GM23338 (cell line): ENCODE data around the gene COL4A1. TPM values are rescaled to one million over a fixed set of nuclear protein-coding genes. Genes with fewer than 3 reads are reported as not detected.

Experiments used
- ATAC-seq: fragments of 200-7000 bp; cut with Tn5 transposase; 3 replicates; pipeline ENCODE4 v1.9.1; 2020
- DNase-seq: peaks from one replicate; pipeline ENCODE4 v3.0.0-alpha.2; 2015; ENCODE audit warnings: low spot score
- H2AFZ ChIP-seq: fragments of 200-600 bp; sonication (generic); 2 replicates; pipeline ENCODE4 v1.8.0; 2016; ENCODE audit warnings: antibody characterized with exemption, mild to moderate bottlenecking, moderate library complexity
- H3F3A ChIP-seq: fragments of 200-600 bp; sonication (generic); replicated peaks from 2 replicates; pipeline ENCODE4 v1.8.0; 2017; ENCODE audit warnings: antibody characterized with exemption, mixed run types, low read depth
- H3K27ac ChIP-seq: fragments of 200-600 bp; sonication (generic); 2 replicates; pipeline ENCODE4 v1.6.1; 2016; ENCODE audit warnings: low read depth
- H3K27me3 ChIP-seq: fragments of 200-600 bp; sonication (generic); 2 replicates; pipeline ENCODE4 v1.8.0; 2016; ENCODE audit warnings: mild to moderate bottlenecking, mixed run types, moderate library complexity; ENCODE audit not compliant: insufficient read depth
- H3K36me3 ChIP-seq: fragments of 200-600 bp; sonication (generic); 2 replicates; pipeline ENCODE4 v1.8.0; 2016; ENCODE audit warnings: mild to moderate bottlenecking; ENCODE audit not compliant: insufficient read depth
- H3K4me1 ChIP-seq: fragments of 200-600 bp; sonication (generic); 2 replicates; pipeline ENCODE4 v1.8.0; 2016; ENCODE audit warnings: mild to moderate bottlenecking, moderate library complexity; ENCODE audit not compliant: insufficient read depth
- H3K4me2 ChIP-seq: fragments of 200-600 bp; sonication (generic); 2 replicates; pipeline ENCODE4 v1.7.1; 2017; ENCODE audit warnings: mixed run types
- H3K4me3 ChIP-seq: fragments of 200-600 bp; sonication (generic); 2 replicates; pipeline ENCODE4 v1.6.1; 2016; ENCODE audit warnings: mixed run types
- H3K79me2 ChIP-seq: fragments of 200-600 bp; sonication (generic); replicated peaks from 2 replicates; pipeline ENCODE4 v1.8.0; 2017; ENCODE audit warnings: mild to moderate bottlenecking; ENCODE audit not compliant: insufficient read depth
- H3K9me2 ChIP-seq: fragments of 200-600 bp; sonication (generic); 2 replicates; pipeline ENCODE4 v1.8.0; 2017; ENCODE audit not compliant: insufficient read depth
- H4K20me1 ChIP-seq: fragments of 200-600 bp; sonication (generic); replicated peaks from 2 replicates; pipeline ENCODE4 v1.8.0; 2017; ENCODE audit warnings: mild to moderate bottlenecking; ENCODE audit not compliant: insufficient read depth
- H3K27ac Mint-ChIP-seq: 2 replicates; pipeline ENCODE4 v1.8.0; 2020; ENCODE audit warnings: inconsistent platforms, mild to moderate bottlenecking, moderate library complexity, mixed read lengths
- H3K27me3 Mint-ChIP-seq: 3 replicates; pipeline ENCODE4 v1.8.0; 2022; ENCODE audit warnings: low read depth, mild to moderate bottlenecking, moderate library complexity, mixed read lengths, inconsistent platforms; ENCODE audit not compliant: insufficient read depth, poor library complexity
- H3K36me3 Mint-ChIP-seq: 3 replicates; pipeline ENCODE4 v1.8.0; 2021; ENCODE audit warnings: low read depth, mild to moderate bottlenecking, inconsistent platforms, moderate library complexity, mixed read lengths
- H3K4me1 Mint-ChIP-seq: 3 replicates; pipeline ENCODE4 v1.8.0; 2020; ENCODE audit warnings: mild to moderate bottlenecking, inconsistent platforms, mixed read lengths
- H3K4me3 Mint-ChIP-seq: 3 replicates; pipeline ENCODE4 v1.8.0; 2021; ENCODE audit warnings: moderate library complexity, mild to moderate bottlenecking, inconsistent platforms, mixed read lengths
- H3K9me3 Mint-ChIP-seq: 3 replicates; pipeline ENCODE4 v1.8.0; 2020; ENCODE audit warnings: moderate library complexity, mild to moderate bottlenecking, inconsistent platforms, mixed read lengths
- CREB1 ChIP-seq: fragments of 250-450 bp; sonication (Bioruptor Pico); IDR thresholded peaks from 2 replicates; pipeline ENCODE4 v1.5.0; 2020; ENCODE audit warnings: low read depth, mild to moderate bottlenecking, moderate library complexity
- EZH2 ChIP-seq: fragments of 200-600 bp; sonication (generic); IDR thresholded peaks from one replicate; pipeline ENCODE4 v1.8.0; 2017; ENCODE audit warnings: antibody characterized with exemption, mild to moderate bottlenecking, low read depth; ENCODE audit not compliant: unreplicated experiment
- EZH2phosphoT487 ChIP-seq: fragments of 200-600 bp; sonication (generic); IDR thresholded peaks from one replicate; pipeline ENCODE4 v1.8.1; 2018; ENCODE audit warnings: antibody characterized with exemption; ENCODE audit not compliant: unreplicated experiment
- POLR2AphosphoS5 ChIP-seq: IDR thresholded peaks from 2 replicates; pipeline ENCODE4 v1.6.1; 2016; ENCODE audit warnings: antibody characterized with exemption, low read depth
- STAT1 ChIP-seq: IDR thresholded peaks from one replicate; pipeline ENCODE4 v1.6.1; 2016; ENCODE audit warnings: antibody characterized with exemption; ENCODE audit not compliant: unreplicated experiment
- ZNF114 ChIP-seq: fragments of 250-450 bp; sonication (Bioruptor Pico); IDR thresholded peaks from 2 replicates; pipeline ENCODE4 v1.5.0; 2020; ENCODE audit warnings: mild to moderate bottlenecking, moderate library complexity
- ZNF331 ChIP-seq: fragments of 250-450 bp; sonication (Bioruptor Pico); IDR thresholded peaks from 2 replicates; pipeline ENCODE4 v1.5.0; 2020; ENCODE audit warnings: low read depth, mild to moderate bottlenecking, moderate library complexity
- polyA plus RNA-seq: library from polyadenylated mRNA; unstranded; fragments of >200 nt; fragmentation: Nextera tagmentation; extraction: Ambion mirVana; gene quantifications from 2 replicates; pipeline ENCODE4 v1.2.1, GENCODE V29; 2016
- total RNA-seq: library from RNA; depleted of rRNA; stranded (reverse); fragments of >200 nt; shearing (Covaris generic); gene quantifications from 2 replicates; pipeline ENCODE4 v1.2.3, GENCODE V29; 2014
- TF ChIP-seq, protein P1 (sequence below): IDR thresholded peaks from one replicate; pipeline ENCODE4 v1.6.1; 2018; ENCODE audit warnings: antibody characterized with exemption; ENCODE audit not compliant: unreplicated experiment
- TF ChIP-seq, protein P2 (sequence below): IDR thresholded peaks from 2 replicates; pipeline ENCODE4 v1.6.1; 2016; ENCODE audit warnings: antibody characterized with exemption
- TF ChIP-seq, protein P3 (sequence below), 2 experiments: fragments of 200-600 bp in 1 of 2; sonication (generic) in 1 of 2; conservative IDR thresholded peaks; 2 replicates each; pipeline versions ENCODE4 v1.5.1 to v1.6.1; 2016 to 2017; ENCODE audit warnings: antibody characterized with exemption in 2 of 2, low read depth in 2 of 2, mild to moderate bottlenecking in 2 of 2, moderate library complexity in 1 of 2

The COL4A1 gene
- total and polyA plus RNA-seq, 2 experiments from 2014 or later, result 39.1 to 110 TPM

DNA sequence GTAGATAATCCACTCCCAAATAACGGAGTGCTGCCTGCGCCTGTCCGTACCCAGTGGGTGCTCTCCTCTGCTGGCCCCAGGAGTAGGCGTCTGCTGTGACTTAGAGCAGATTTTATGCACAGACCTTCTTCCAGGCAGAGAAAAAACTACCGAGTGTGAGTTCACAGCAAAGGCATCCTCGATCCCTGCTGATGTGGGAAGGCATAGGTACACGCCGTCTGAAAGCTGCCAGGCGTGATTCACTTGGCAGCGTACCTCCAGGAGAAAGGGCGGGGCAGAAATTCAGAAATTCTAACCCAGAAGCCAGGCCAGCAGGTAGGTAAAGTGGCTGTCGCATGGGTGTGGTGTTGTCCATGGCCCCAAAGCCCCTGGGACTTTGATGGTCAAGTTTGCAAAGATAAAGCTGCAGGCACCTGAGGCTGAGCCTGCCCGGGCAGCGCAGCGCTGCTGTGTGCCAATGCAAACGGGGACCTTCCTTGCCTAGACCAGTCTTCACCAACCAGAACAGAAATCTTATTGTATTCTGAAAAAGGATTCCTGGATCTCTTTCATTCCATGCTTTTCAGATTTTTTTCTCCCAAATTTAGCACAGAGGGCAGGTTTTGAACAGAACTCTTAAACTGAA is 36.4 kb upstream of the COL4A1 start:
- Histone ChIP-seq H3K27me3 (no peaks in the 10 kb centered on the region), H2AFZ (no peak overlapping the region), H3K4me3 (no peak overlapping the region), H3K36me3 (no peaks in the 10 kb centered on the region; the same call in 1 of the 2 replicates), H4K20me1 (peaks cover 11% of the 10 kb centered on the region), H3K4me2 (no peak overlapping the region), H3K27ac (no peak overlapping the region), H3K4me1 (peaks cover 22% of the 10 kb centered on the region), H3K9me2 (no peaks in the 10 kb centered on the region), H3F3A (no peaks in the 10 kb centered on the region), H3K79me2 (peaks cover 30% of the 10 kb centered on the region)
- H3K4me3 Mint-ChIP-seq, result no peak overlapping the region
- peaks cover 36% of the 10 kb centered on the region for H3K4me1 Mint-ChIP-seq
- H3K27ac Mint-ChIP-seq, result no peak overlapping the region
- H3K36me3 Mint-ChIP-seq, result no peaks in the 10 kb centered on the region; the same call in 2 of the 3 replicates
- TF ChIP-seq ZNF331 (CRISPR knock-in tag) (no peak), STAT1 (no peak), CREB1 (CRISPR knock-in tag) (no peak)
- DNase-seq, result no peak
- H3K27me3 Mint-ChIP-seq, result peaks cover 3% of the 10 kb centered on the region
- ATAC-seq, result no peak
- no peaks in the 10 kb centered on the region for H3K9me3 Mint-ChIP-seq

- Mint-ChIP-seq H3K4me3 (no peak overlapping the region), H3K4me1 (peaks cover 39% of the 10 kb centered on the region), H3K9me3 (no peaks in the 10 kb centered on the region), H3K27me3 (no peaks in the 10 kb centered on the region), H3K27ac (no peak overlapping the region), H3K36me3 (no peaks in the 10 kb centered on the region; the same call in 2 of the 3 replicates)
- Histone ChIP-seq H3K79me2 (peaks cover 29% of the 10 kb centered on the region), H3K9me2 (no peaks in the 10 kb centered on the region), H3K4me1 (peaks cover 30% of the 10 kb centered on the region), H3K4me3 (no peak overlapping the region), H3F3A (no peaks in the 10 kb centered on the region), H4K20me1 (peaks cover 11% of the 10 kb centered on the region), H3K4me2 (no peak overlapping the region), H2AFZ (no peak overlapping the region), H3K27ac (no peak overlapping the region), H3K36me3 (no peaks in the 10 kb centered on the region; the same call in 1 of the 2 replicates), H3K27me3 (no peaks in the 10 kb centered on the region)
- ATAC-seq, result no peak
- DNase-seq, result no peak
- TF ChIP-seq STAT1 (no peak), ZNF114 (CRISPR knock-in tag) (no peak), ZNF331 (CRISPR knock-in tag) (no peak), EZH2phosphoT487 (no peak), EZH2 (no peak), CREB1 (CRISPR knock-in tag) (no peak), POLR2AphosphoS5 (no peak)
- TF ChIP-seq, protein P1, sequence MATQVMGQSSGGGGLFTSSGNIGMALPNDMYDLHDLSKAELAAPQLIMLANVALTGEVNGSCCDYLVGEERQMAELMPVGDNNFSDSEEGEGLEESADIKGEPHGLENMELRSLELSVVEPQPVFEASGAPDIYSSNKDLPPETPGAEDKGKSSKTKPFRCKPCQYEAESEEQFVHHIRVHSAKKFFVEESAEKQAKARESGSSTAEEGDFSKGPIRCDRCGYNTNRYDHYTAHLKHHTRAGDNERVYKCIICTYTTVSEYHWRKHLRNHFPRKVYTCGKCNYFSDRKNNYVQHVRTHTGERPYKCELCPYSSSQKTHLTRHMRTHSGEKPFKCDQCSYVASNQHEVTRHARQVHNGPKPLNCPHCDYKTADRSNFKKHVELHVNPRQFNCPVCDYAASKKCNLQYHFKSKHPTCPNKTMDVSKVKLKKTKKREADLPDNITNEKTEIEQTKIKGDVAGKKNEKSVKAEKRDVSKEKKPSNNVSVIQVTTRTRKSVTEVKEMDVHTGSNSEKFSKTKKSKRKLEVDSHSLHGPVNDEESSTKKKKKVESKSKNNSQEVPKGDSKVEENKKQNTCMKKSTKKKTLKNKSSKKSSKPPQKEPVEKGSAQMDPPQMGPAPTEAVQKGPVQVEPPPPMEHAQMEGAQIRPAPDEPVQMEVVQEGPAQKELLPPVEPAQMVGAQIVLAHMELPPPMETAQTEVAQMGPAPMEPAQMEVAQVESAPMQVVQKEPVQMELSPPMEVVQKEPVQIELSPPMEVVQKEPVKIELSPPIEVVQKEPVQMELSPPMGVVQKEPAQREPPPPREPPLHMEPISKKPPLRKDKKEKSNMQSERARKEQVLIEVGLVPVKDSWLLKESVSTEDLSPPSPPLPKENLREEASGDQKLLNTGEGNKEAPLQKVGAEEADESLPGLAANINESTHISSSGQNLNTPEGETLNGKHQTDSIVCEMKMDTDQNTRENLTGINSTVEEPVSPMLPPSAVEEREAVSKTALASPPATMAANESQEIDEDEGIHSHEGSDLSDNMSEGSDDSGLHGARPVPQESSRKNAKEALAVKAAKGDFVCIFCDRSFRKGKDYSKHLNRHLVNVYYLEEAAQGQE, result no peak
- TF ChIP-seq, protein P2, sequence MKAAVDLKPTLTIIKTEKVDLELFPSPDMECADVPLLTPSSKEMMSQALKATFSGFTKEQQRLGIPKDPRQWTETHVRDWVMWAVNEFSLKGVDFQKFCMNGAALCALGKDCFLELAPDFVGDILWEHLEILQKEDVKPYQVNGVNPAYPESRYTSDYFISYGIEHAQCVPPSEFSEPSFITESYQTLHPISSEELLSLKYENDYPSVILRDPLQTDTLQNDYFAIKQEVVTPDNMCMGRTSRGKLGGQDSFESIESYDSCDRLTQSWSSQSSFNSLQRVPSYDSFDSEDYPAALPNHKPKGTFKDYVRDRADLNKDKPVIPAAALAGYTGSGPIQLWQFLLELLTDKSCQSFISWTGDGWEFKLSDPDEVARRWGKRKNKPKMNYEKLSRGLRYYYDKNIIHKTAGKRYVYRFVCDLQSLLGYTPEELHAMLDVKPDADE, result no peak
- TF ChIP-seq, protein P3, sequence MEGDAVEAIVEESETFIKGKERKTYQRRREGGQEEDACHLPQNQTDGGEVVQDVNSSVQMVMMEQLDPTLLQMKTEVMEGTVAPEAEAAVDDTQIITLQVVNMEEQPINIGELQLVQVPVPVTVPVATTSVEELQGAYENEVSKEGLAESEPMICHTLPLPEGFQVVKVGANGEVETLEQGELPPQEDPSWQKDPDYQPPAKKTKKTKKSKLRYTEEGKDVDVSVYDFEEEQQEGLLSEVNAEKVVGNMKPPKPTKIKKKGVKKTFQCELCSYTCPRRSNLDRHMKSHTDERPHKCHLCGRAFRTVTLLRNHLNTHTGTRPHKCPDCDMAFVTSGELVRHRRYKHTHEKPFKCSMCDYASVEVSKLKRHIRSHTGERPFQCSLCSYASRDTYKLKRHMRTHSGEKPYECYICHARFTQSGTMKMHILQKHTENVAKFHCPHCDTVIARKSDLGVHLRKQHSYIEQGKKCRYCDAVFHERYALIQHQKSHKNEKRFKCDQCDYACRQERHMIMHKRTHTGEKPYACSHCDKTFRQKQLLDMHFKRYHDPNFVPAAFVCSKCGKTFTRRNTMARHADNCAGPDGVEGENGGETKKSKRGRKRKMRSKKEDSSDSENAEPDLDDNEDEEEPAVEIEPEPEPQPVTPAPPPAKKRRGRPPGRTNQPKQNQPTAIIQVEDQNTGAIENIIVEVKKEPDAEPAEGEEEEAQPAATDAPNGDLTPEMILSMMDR (conservative IDR thresholded peaks at IDR 0.05; ENCODE audit: low read depth in 2 of 2), result no peak
These were observed 35.5 kb upstream of the COL4A1 start for GRCh38 chr13:110342474-110342873.
